Measurements from ENCODE around the gene EYS. TPM values are rescaled to one million over a fixed set of nuclear protein-coding genes. Genes with fewer than 3 reads are reported as not detected.

The EYS gene
- total and polyA plus RNA-seq, 8 donors: 0.55 to 0.58 TPM; not detected in 6

GRCh38 chr6:65091561-65091960 lies 615.5 kb downstream of the EYS start:
- no peaks in the 10 kb centered on the region for H3K36me3 ChIP-seq
- intact Hi-C loops (cut with DNase I; ENCODE audit: low total_unique reads): no loop called here
- WGBS, 5 donors: 90 to 96% (median 93%) methylated on average over 8 of the region's 8 CpGs
- DNase-seq: no peak
- H3K4me1 ChIP-seq: no peaks in the 10 kb centered on the region
- H3K27me3 ChIP-seq: no peaks in the 10 kb centered on the region
- TF ChIP-seq CTCF (IDR thresholded peaks at IDR 0.05): no peak
- no peak for TF ChIP-seq POLR2A (IDR thresholded peaks at IDR 0.05)
- peaks cover 0 to 17% (median 12%) of the 10 kb centered on the region in 4 donors for H3K9me3 ChIP-seq
- no peak overlapping the region for H3K4me3 ChIP-seq
- H3K27ac ChIP-seq: no peak overlapping the region

GRCh38 chr6:65088575-65088974 lies 618.5 kb downstream of the EYS start:
- no peaks in the 10 kb centered on the region for H3K36me3 ChIP-seq
- no peak for DNase-seq
- TF ChIP-seq CTCF (IDR thresholded peaks at IDR 0.05) (no peak), POLR2A (IDR thresholded peaks at IDR 0.05) (no peak), EP300 (IDR thresholded peaks at IDR 0.05) (no peak), POLR2AphosphoS5 (IDR thresholded peaks at IDR 0.05) (no peak)
- WGBS, 5 donors: 75 to 86% (median 82%) methylated on average over 3 of the region's 3 CpGs
- H3K27me3 ChIP-seq: no peaks in the 10 kb centered on the region
- H3K27ac ChIP-seq: no peak overlapping the region
- intact Hi-C loops (cut with DNase I; ENCODE audit: low total_unique reads): no loop called here
- H3K4me3 ChIP-seq: no peak overlapping the region
- peaks cover 0 to 17% (median 12%) of the 10 kb centered on the region in 4 donors for H3K9me3 ChIP-seq
- no peaks in the 10 kb centered on the region for H3K4me1 ChIP-seq

- H3K4me1 ChIP-seq: no peaks in the 10 kb centered on the region
- TF ChIP-seq POLR2AphosphoS5 (IDR thresholded peaks at IDR 0.05): no peak
- TF ChIP-seq POLR2A (IDR thresholded peaks at IDR 0.05): no peak
- no peak for TF ChIP-seq EP300 (IDR thresholded peaks at IDR 0.05)
- TF ChIP-seq CTCF (IDR thresholded peaks at IDR 0.05): no peak
- DNase-seq: no peak
- no peak overlapping the region for H3K27ac ChIP-seq
- no peaks in the 10 kb centered on the region for H3K27me3 ChIP-seq
- 85 to 97% (median 91%) methylated on average over 1 of the region's 1 CpG for WGBS, 5 donors
- intact Hi-C loops (cut with DNase I; ENCODE audit: low total_unique reads): no loop called here
- no peaks in the 10 kb centered on the region for H3K9me3 ChIP-seq
- no peaks in the 10 kb centered on the region for H3K36me3 ChIP-seq
- no peak overlapping the region for H3K4me3 ChIP-seq
These were observed 625.3 kb downstream of the EYS start for GRCh38 chr6:65081756-65082155.

GRCh38 chr6:65075705-65076230 lies 631.3 kb downstream of the EYS start:
- H3K27me3 ChIP-seq: no peaks in the 10 kb centered on the region
- no peak for DNase-seq
- no peaks in the 10 kb centered on the region for H3K4me1 ChIP-seq
- H3K9me3 ChIP-seq: no peaks in the 10 kb centered on the region
- TF ChIP-seq CTCF (IDR thresholded peaks at IDR 0.05) (no peak), POLR2A (IDR thresholded peaks at IDR 0.05) (no peak), EP300 (IDR thresholded peaks at IDR 0.05) (no peak), POLR2AphosphoS5 (IDR thresholded peaks at IDR 0.05) (no peak)
- H3K27ac ChIP-seq: no peak overlapping the region
- no peak overlapping the region for H3K4me3 ChIP-seq
- intact Hi-C loops (cut with DNase I; ENCODE audit: low total_unique reads): no loop called here
- H3K36me3 ChIP-seq: no peaks in the 10 kb centered on the region

Data from stomach (tissue), 9 donors.